ENCODE results near the gene TCF7.

TCF7 gene

GRCh38 chr5:134130239-134130945 is 15.9 kb downstream of the TCF7 start:
- no peak for ATAC-seq
- peak overlapping the region; percentile 55 for H3K27ac Mint-ChIP-seq
- H3K36me3 Mint-ChIP-seq = peaks cover 23% of the 10 kb centered on the region
- no peaks in the 10 kb centered on the region for H3K27me3 Mint-ChIP-seq
- H3K9me3 Mint-ChIP-seq = no peaks in the 10 kb centered on the region
- H3K4me1 Mint-ChIP-seq = peaks cover 97% of the 10 kb centered on the region
- peak overlapping the region; percentile 22 for H3K4me3 Mint-ChIP-seq

- Mint-ChIP-seq H3K9me3 (no peaks in the 10 kb centered on the region), H3K4me3 (peak overlapping the region; percentile 9), H3K27me3 (no peaks in the 10 kb centered on the region), H3K36me3 (peaks cover 27% of the 10 kb centered on the region), H3K4me1 (peaks cover 97% of the 10 kb centered on the region), H3K27ac (peak overlapping the region; percentile 55)
- ATAC-seq = no peak
Observed at GRCh38 chr5:134131165-134131564, 16.7 kb downstream of the TCF7 start.

- peaks cover 30% of the 10 kb centered on the region for H3K36me3 Mint-ChIP-seq
- H3K4me3 Mint-ChIP-seq = peak overlapping the region; percentile 61
- ATAC-seq = no peak
- peaks cover 97% of the 10 kb centered on the region for H3K4me1 Mint-ChIP-seq
- H3K27me3 Mint-ChIP-seq = no peaks in the 10 kb centered on the region
- peak overlapping the region; percentile 55 for H3K27ac Mint-ChIP-seq
- no peaks in the 10 kb centered on the region for H3K9me3 Mint-ChIP-seq
Observed at GRCh38 chr5:134131578-134132350, 17.3 kb downstream of the TCF7 start.

- H3K36me3 Mint-ChIP-seq = peaks cover 30% of the 10 kb centered on the region
- H3K4me1 Mint-ChIP-seq = peaks cover 97% of the 10 kb centered on the region
- H3K27me3 Mint-ChIP-seq = no peaks in the 10 kb centered on the region
- peak overlapping the region; percentile 61 for H3K4me3 Mint-ChIP-seq
- peak; percentile 93 for ATAC-seq
- no peaks in the 10 kb centered on the region for H3K9me3 Mint-ChIP-seq
- peak overlapping the region; percentile 55 for H3K27ac Mint-ChIP-seq
Observed at GRCh38 chr5:134132372-134133187, 18.1 kb downstream of the TCF7 start.

GRCh38 chr5:134133188-134133994 is 18.9 kb downstream of the TCF7 start:
- no peak for ATAC-seq
- Mint-ChIP-seq H3K27me3 (no peaks in the 10 kb centered on the region), H3K36me3 (peaks cover 30% of the 10 kb centered on the region)

GRCh38 chr5:134133995-134134541 is 19.6 kb downstream of the TCF7 start:
- no peak for ATAC-seq
- no peaks in the 10 kb centered on the region for H3K27me3 Mint-ChIP-seq
- peak overlapping the region; percentile 55 for H3K27ac Mint-ChIP-seq
- no peak overlapping the region for H3K4me3 Mint-ChIP-seq
- peaks cover 97% of the 10 kb centered on the region for H3K4me1 Mint-ChIP-seq
- H3K9me3 Mint-ChIP-seq = no peaks in the 10 kb centered on the region
- H3K36me3 Mint-ChIP-seq = peaks cover 30% of the 10 kb centered on the region

More at GRCh38 chr5:134133188-134133994, 18.9 kb downstream of the TCF7 start:
- Mint-ChIP-seq H3K4me1 (peaks cover 97% of the 10 kb centered on the region), H3K4me3 (peak overlapping the region; percentile 61), H3K9me3 (no peaks in the 10 kb centered on the region), H3K27ac (peak overlapping the region; percentile 55)

GRCh38 chr5:134135091-134135655 is 20.7 kb downstream of the TCF7 start:
- ATAC-seq = no peak
- H3K27me3 Mint-ChIP-seq = no peaks in the 10 kb centered on the region
- H3K9me3 Mint-ChIP-seq = no peaks in the 10 kb centered on the region
- H3K36me3 Mint-ChIP-seq = peaks cover 35% of the 10 kb centered on the region
- H3K27ac Mint-ChIP-seq = peak overlapping the region; percentile 55
- peaks cover 100% of the 10 kb centered on the region for H3K4me1 Mint-ChIP-seq
- H3K4me3 Mint-ChIP-seq = no peak overlapping the region

- Mint-ChIP-seq H3K36me3 (peaks cover 28% of the 10 kb centered on the region), H3K27me3 (no peaks in the 10 kb centered on the region), H3K27ac (peak overlapping the region; percentile 55), H3K9me3 (no peaks in the 10 kb centered on the region), H3K4me3 (no peak overlapping the region), H3K4me1 (peaks cover 100% of the 10 kb centered on the region)
- ATAC-seq = no peak
Observed at GRCh38 chr5:134136221-134136631, 21.7 kb downstream of the TCF7 start.

- H3K27ac Mint-ChIP-seq = peak overlapping the region; percentile 55
- H3K4me1 Mint-ChIP-seq = peaks cover 100% of the 10 kb centered on the region
- H3K36me3 Mint-ChIP-seq = peaks cover 33% of the 10 kb centered on the region
- no peak for ATAC-seq
- no peaks in the 10 kb centered on the region for H3K9me3 Mint-ChIP-seq
- H3K27me3 Mint-ChIP-seq = no peaks in the 10 kb centered on the region
- no peak overlapping the region for H3K4me3 Mint-ChIP-seq
Observed at GRCh38 chr5:134136771-134137170, 22.3 kb downstream of the TCF7 start.

GRCh38 chr5:134138416-134139376 is 24.2 kb downstream of the TCF7 start:
- Mint-ChIP-seq H3K9me3 (no peaks in the 10 kb centered on the region), H3K27ac (peak overlapping the region; percentile 55), H3K36me3 (peaks cover 33% of the 10 kb centered on the region), H3K4me1 (peaks cover 81% of the 10 kb centered on the region), H3K4me3 (no peak overlapping the region), H3K27me3 (no peaks in the 10 kb centered on the region)
- peak; percentile 90 for ATAC-seq

GRCh38 chr5:134139377-134139851 is 24.9 kb downstream of the TCF7 start:
- Mint-ChIP-seq H3K27me3 (no peaks in the 10 kb centered on the region), H3K4me3 (no peak overlapping the region), H3K9me3 (no peaks in the 10 kb centered on the region), H3K36me3 (peaks cover 33% of the 10 kb centered on the region), H3K27ac (peak overlapping the region; percentile 55), H3K4me1 (peaks cover 74% of the 10 kb centered on the region)
- no peak for ATAC-seq

- H3K4me1 Mint-ChIP-seq = peaks cover 68% of the 10 kb centered on the region
- H3K4me3 Mint-ChIP-seq = no peak overlapping the region
- H3K27me3 Mint-ChIP-seq = no peaks in the 10 kb centered on the region
- H3K9me3 Mint-ChIP-seq = no peaks in the 10 kb centered on the region
- peak overlapping the region; percentile 55 for H3K27ac Mint-ChIP-seq
- ATAC-seq = no peak
- H3K36me3 Mint-ChIP-seq = peaks cover 33% of the 10 kb centered on the region
Observed at GRCh38 chr5:134139891-134140469, 25.5 kb downstream of the TCF7 start.
